SU-DHL-6 (cell line): ENCODE data around the gene POU4F3.

Experiments used
- EZH2phosphoT487 ChIP-seq: fragments of 200-600 bp; sonication (generic), shearing (Covaris generic); conservative IDR thresholded peaks from 2 replicates; pipeline ENCODE4 v1.6.1; 2018; ENCODE audit warnings: mild to moderate bottlenecking, antibody characterized with exemption, low read length, moderate library complexity, mixed read lengths
- TF ChIP-seq, protein P1 (sequence below): fragments of 200-600 bp; sonication (generic); IDR thresholded peaks from one replicate; pipeline ENCODE4 v1.5.1; 2017; ENCODE audit warnings: antibody characterized with exemption, mild to moderate bottlenecking, low read length, moderate library complexity; ENCODE audit not compliant: insufficient read depth, poor library complexity, severe bottlenecking

GRCh38 chr5:146368137-146368536, 29.5 kb downstream of the POU4F3 start:
- TF ChIP-seq, protein P1, sequence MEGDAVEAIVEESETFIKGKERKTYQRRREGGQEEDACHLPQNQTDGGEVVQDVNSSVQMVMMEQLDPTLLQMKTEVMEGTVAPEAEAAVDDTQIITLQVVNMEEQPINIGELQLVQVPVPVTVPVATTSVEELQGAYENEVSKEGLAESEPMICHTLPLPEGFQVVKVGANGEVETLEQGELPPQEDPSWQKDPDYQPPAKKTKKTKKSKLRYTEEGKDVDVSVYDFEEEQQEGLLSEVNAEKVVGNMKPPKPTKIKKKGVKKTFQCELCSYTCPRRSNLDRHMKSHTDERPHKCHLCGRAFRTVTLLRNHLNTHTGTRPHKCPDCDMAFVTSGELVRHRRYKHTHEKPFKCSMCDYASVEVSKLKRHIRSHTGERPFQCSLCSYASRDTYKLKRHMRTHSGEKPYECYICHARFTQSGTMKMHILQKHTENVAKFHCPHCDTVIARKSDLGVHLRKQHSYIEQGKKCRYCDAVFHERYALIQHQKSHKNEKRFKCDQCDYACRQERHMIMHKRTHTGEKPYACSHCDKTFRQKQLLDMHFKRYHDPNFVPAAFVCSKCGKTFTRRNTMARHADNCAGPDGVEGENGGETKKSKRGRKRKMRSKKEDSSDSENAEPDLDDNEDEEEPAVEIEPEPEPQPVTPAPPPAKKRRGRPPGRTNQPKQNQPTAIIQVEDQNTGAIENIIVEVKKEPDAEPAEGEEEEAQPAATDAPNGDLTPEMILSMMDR, result no peak
- TF ChIP-seq EZH2phosphoT487, result no peak
